Breast epithelium (tissue), 4 donors: ENCODE measurements around the gene SKA2. TPM values are rescaled to one million over a fixed set of nuclear protein-coding genes. Genes with fewer than 3 reads are reported as not detected.

Source experiments
- DNase-seq, 2 donors: peaks; one replicate each; pipeline ENCODE4 v3.0.0-alpha.2; 2019; ENCODE audit warnings: low spot score in 2 of 2
- H3K27ac ChIP-seq, 2 donors: fragments of 200-600 bp; sonication (generic) in 1 of 2; one replicate each; pipeline ENCODE4 v1.5.1; 2016 to 2019; ENCODE audit warnings: mild to moderate bottlenecking in 1 of 2
- H3K27me3 ChIP-seq, 2 donors: fragments of 200-600 bp; sonication (generic) in 1 of 2; one replicate each; pipeline versions ENCODE4 v1.5.1 to v1.6.0; 2017 to 2019; ENCODE audit warnings: control low read depth in 1 of 2, mild to moderate bottlenecking in 1 of 2
- H3K36me3 ChIP-seq: fragments of 200-600 bp; one replicate; pipeline ENCODE4 v1.5.1; 2019
- H3K4me1 ChIP-seq, 2 donors: fragments of 200-600 bp; sonication (generic); one replicate each; pipeline ENCODE4 v1.5.1; 2016 to 2019; ENCODE audit warnings: control low read depth in 1 of 2
- H3K4me3 ChIP-seq, 3 donors: fragments of 200-600 bp; sonication (generic); 1 replicate in 2 of 3; 2 replicates in 1 of 3; pipeline ENCODE4 v1.5.1; 2016 to 2019; ENCODE audit warnings: mild to moderate bottlenecking in 3 of 3, moderate library complexity in 2 of 3
- H3K9me3 ChIP-seq, 2 donors: fragments of 200-600 bp; sonication (generic) in 1 of 2; one replicate each; pipeline ENCODE4 v1.5.1; 2016 to 2019; ENCODE audit warnings: control low read depth in 1 of 2
- POLR2A ChIP-seq: fragments of 450-650 bp; IDR thresholded peaks from one replicate; pipeline ENCODE4 v1.6.1; 2016; ENCODE audit warnings: antibody characterized with exemption, mild to moderate bottlenecking, moderate library complexity
- POLR2AphosphoS5 ChIP-seq, 3 donors: sonication (generic); formaldehyde crosslinking; IDR thresholded peaks; one replicate each; pipeline ENCODE4 v1.6.1; 2017; ENCODE audit warnings: antibody characterized with exemption in 3 of 3
- intact Hi-C: fragments of 100-400 bp; cut with DNase I; formaldehyde crosslinking; loops from one replicate; pipeline ENCODE4 v1.15.1; 2023; ENCODE audit warnings: low total_unique reads
- total RNA-seq, 3 donors: library from RNA; depleted of rRNA; stranded (reverse); fragments of >200 nt; gene quantifications; one replicate each; pipeline ENCODE4 v1.1.0, GENCODE V29; 2016
- TF ChIP-seq, protein P1 (sequence below), 3 donors: fragments of 450-650 bp; IDR thresholded peaks; one replicate each; pipeline ENCODE4 v1.5.1; 2016 to 2017; ENCODE audit warnings: antibody characterized with exemption in 3 of 3, mild to moderate bottlenecking in 3 of 3, moderate library complexity in 3 of 3

SKA2 gene
- total RNA-seq, 3 donors from 2014 or later = 11.8 to 19.5 (median 12.7) TPM

- no peaks in the 10 kb centered on the region for H3K36me3 ChIP-seq
- TF ChIP-seq POLR2A (no peak), POLR2AphosphoS5 (IDR thresholded peaks at IDR 0.05) (no peak)
- TF ChIP-seq, protein P1, sequence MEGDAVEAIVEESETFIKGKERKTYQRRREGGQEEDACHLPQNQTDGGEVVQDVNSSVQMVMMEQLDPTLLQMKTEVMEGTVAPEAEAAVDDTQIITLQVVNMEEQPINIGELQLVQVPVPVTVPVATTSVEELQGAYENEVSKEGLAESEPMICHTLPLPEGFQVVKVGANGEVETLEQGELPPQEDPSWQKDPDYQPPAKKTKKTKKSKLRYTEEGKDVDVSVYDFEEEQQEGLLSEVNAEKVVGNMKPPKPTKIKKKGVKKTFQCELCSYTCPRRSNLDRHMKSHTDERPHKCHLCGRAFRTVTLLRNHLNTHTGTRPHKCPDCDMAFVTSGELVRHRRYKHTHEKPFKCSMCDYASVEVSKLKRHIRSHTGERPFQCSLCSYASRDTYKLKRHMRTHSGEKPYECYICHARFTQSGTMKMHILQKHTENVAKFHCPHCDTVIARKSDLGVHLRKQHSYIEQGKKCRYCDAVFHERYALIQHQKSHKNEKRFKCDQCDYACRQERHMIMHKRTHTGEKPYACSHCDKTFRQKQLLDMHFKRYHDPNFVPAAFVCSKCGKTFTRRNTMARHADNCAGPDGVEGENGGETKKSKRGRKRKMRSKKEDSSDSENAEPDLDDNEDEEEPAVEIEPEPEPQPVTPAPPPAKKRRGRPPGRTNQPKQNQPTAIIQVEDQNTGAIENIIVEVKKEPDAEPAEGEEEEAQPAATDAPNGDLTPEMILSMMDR (IDR thresholded peaks at IDR 0.05) = no peak
- no peaks in the 10 kb centered on the region for H3K9me3 ChIP-seq
- no peak overlapping the region for H3K27ac ChIP-seq
- H3K4me3 ChIP-seq = no peak overlapping the region
- intact Hi-C loops = no loop called here
- H3K27me3 ChIP-seq = no peaks in the 10 kb centered on the region
- no peaks in the 10 kb centered on the region for H3K4me1 ChIP-seq
- no peak for DNase-seq
Observed at GRCh38 chr17:59124665-59125064, 30.3 kb downstream of the SKA2 start.

GRCh38 chr17:59121901-59122480 is 33.0 kb downstream of the SKA2 start:
- no peak for DNase-seq
- Histone ChIP-seq H3K9me3 (no peaks in the 10 kb centered on the region), H3K4me1 (no peaks in the 10 kb centered on the region), H3K4me3 (no peak overlapping the region), H3K27me3 (no peaks in the 10 kb centered on the region), H3K27ac (no peak overlapping the region), H3K36me3 (no peaks in the 10 kb centered on the region)
- intact Hi-C loops = no loop called here
- TF ChIP-seq, protein P1 (IDR thresholded peaks at IDR 0.05) = no peak
- TF ChIP-seq POLR2A (no peak), POLR2AphosphoS5 (IDR thresholded peaks at IDR 0.05) (no peak)

DNA sequence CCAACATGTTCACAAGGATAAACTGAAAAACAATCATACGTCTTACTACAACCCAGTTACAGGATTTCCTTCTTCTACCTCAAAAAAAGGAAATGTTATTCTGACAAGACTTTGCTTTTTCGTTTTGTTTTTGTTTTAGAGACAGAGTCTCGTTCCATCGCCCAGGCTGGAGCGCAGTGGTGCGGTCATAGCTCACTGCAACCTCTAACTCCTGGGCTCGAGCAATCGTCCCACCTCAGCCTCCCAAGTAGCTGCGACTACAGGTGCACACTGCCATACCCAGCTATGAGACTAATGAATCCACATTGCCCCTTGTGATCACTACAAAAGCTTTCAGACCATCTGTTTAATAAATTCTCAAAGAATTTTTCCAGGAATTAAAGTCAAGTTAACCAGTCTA is 39.5 kb downstream of the SKA2 start:
- H3K4me1 ChIP-seq = no peaks in the 10 kb centered on the region
- no peaks in the 10 kb centered on the region for H3K36me3 ChIP-seq
- intact Hi-C loops = no loop called here
- no peaks in the 10 kb centered on the region for H3K27me3 ChIP-seq
- no peak for DNase-seq
- TF ChIP-seq, protein P1 (IDR thresholded peaks at IDR 0.05) = no peak
- TF ChIP-seq POLR2AphosphoS5 (IDR thresholded peaks at IDR 0.05) (no peak), POLR2A (no peak)
- no peak overlapping the region for H3K27ac ChIP-seq
- H3K9me3 ChIP-seq = no peaks in the 10 kb centered on the region
- no peak overlapping the region for H3K4me3 ChIP-seq

- TF ChIP-seq POLR2A (no peak), POLR2AphosphoS5 (IDR thresholded peaks at IDR 0.05) (no peak)
- TF ChIP-seq, protein P1 (IDR thresholded peaks at IDR 0.05) = no peak
- no peaks in the 10 kb centered on the region for H3K36me3 ChIP-seq
- no peaks in the 10 kb centered on the region for H3K27me3 ChIP-seq
- no peak overlapping the region for H3K4me3 ChIP-seq
- no peaks in the 10 kb centered on the region for H3K9me3 ChIP-seq
- intact Hi-C loops = no loop called here
- DNase-seq = no peak
- H3K4me1 ChIP-seq = no peaks in the 10 kb centered on the region
- no peak overlapping the region for H3K27ac ChIP-seq
Observed at GRCh38 chr17:59111539-59111938, 43.4 kb downstream of the SKA2 start.

DNA sequence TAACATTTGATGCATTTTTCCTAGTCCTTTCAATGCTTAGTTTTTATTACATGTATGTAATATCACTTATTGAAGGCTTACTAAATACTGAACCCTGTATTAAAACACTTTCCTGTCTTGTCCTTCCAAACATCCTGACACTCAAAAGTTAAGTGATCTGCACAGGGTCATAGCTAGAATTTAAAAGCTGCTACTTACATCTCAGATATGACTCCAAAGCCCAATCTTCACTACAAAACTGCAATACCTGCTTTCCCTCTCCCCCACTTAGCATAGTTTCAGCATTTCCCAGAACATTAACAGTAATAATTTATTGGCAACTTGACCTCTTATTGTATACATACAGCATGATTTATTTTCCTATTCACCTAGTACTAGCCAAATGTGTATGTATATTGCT is 44.0 kb downstream of the SKA2 start:
- no peak for DNase-seq
- Histone ChIP-seq H3K9me3 (no peaks in the 10 kb centered on the region), H3K4me1 (peaks cover 0 to under 1% of the 10 kb centered on the region in 2 donors), H3K27ac (no peak overlapping the region), H3K36me3 (no peaks in the 10 kb centered on the region), H3K27me3 (no peaks in the 10 kb centered on the region), H3K4me3 (no peak overlapping the region)
- TF ChIP-seq, protein P1 (IDR thresholded peaks at IDR 0.05) = no peak
- TF ChIP-seq POLR2AphosphoS5 (IDR thresholded peaks at IDR 0.05) (no peak), POLR2A (no peak)
- intact Hi-C loops = no loop called here
